SK-N-SH (cell line): ENCODE data around the gene PCDHB13. TPM values are rescaled to one million over a fixed set of nuclear protein-coding genes. Genes with fewer than 3 reads are reported as not detected.
"Not testable (repeated sequence)": the region's sequence is repeated elsewhere in the genome, so short reads cannot be mapped to it uniquely, and the experiment has no call there.

ENCODE experiments used
- CTCF ChIA-PET: fragments of 300-600, 350-600 bp; formaldehyde crosslinking; extraction: SDS; loops from one replicate; lab custom pipeline; 2021; lab: Yijun Ruan, JAX
- POLR2A ChIA-PET: fragments of 350-600 bp; sonication (Branson Sonifier 250); formaldehyde crosslinking; extraction: SDS; loops from one replicate; lab custom pipeline; 2020; ENCODE audit warnings: antibody characterized with exemption, inconsistent platforms; lab: Yijun Ruan, JAX
- DNase-seq: peaks from one replicate; pipeline ENCODE4 v3.0.0; 2012
- H2AFZ ChIP-seq: fragments of 200-600 bp; sonication (generic); 2 replicates; pipeline ENCODE4 v1.8.1; 2016; ENCODE audit warnings: antibody characterized with exemption, mild to moderate bottlenecking, low read depth
- H3F3A ChIP-seq: fragments of 200-600 bp; sonication (generic); replicated peaks from 2 replicates; pipeline ENCODE3; 2016; ENCODE audit warnings: antibody characterized with exemption, mild to moderate bottlenecking; ENCODE audit not compliant: insufficient read depth
- H3K27ac ChIP-seq, 2 experiments: fragments of 200-500 bp in 1 of 2; fragments of 200-600 bp in 1 of 2; sonication (Bioruptor generic) in 1 of 2; sonication (generic), shearing (Covaris generic) in 1 of 2; 2 replicates each; pipeline versions ENCODE4 v1.5.1 to v1.6.1; 2014 to 2016; ENCODE audit warnings: low read depth in 2 of 2, inconsistent platforms in 1 of 2, low read length in 1 of 2, mild to moderate bottlenecking in 1 of 2, mixed read lengths in 1 of 2
- H3K27me3 ChIP-seq: fragments of 200-600 bp; sonication (generic), shearing (Covaris generic); 2 replicates; pipeline ENCODE4 v1.6.1; 2016; ENCODE audit warnings: mixed run types; ENCODE audit not compliant: insufficient read depth
- H3K36me3 ChIP-seq, 2 experiments: fragments of 200-500 bp in 1 of 2; fragments of 200-600 bp in 1 of 2; sonication (Bioruptor generic) in 1 of 2; sonication (generic) in 1 of 2; replicated peaks in 1 of 2; 2 replicates each; pipeline versions ENCODE3 to v1.5.1; 2014 to 2016; ENCODE audit warnings: low read length in 1 of 2, mild to moderate bottlenecking in 1 of 2; ENCODE audit not compliant: insufficient read depth in 2 of 2, control insufficient read depth in 1 of 2
- H3K4me1 ChIP-seq, 2 experiments: fragments of 200-500 bp in 1 of 2; fragments of 200-600 bp in 1 of 2; sonication (Bioruptor generic) in 1 of 2; sonication (generic), shearing (Covaris generic) in 1 of 2; 2 replicates each; pipeline versions ENCODE4 v1.5.1 to v1.6.1; 2014 to 2016; ENCODE audit warnings: low read depth in 1 of 2, low read length in 1 of 2, mixed run types in 1 of 2; ENCODE audit not compliant: insufficient read depth in 2 of 2, control insufficient read depth in 1 of 2
- H3K4me2 ChIP-seq: fragments of 200-600 bp; sonication (generic), shearing (Covaris generic); 2 replicates; pipeline ENCODE4 v1.6.1; 2017; ENCODE audit warnings: mixed run types
- H3K4me3 ChIP-seq, 2 experiments: fragments of 200-500 bp in 1 of 2; fragments of 200-600 bp in 1 of 2; sonication (Bioruptor generic) in 1 of 2; sonication (generic), shearing (Covaris generic) in 1 of 2; 2 replicates each; pipeline versions ENCODE4 v1.5.1 to v1.8.1; 2014 to 2016; ENCODE audit warnings: low read depth in 2 of 2, inconsistent platforms in 1 of 2, low read length in 1 of 2, mild to moderate bottlenecking in 1 of 2, mixed read lengths in 1 of 2, moderate library complexity in 1 of 2
- H3K79me2 ChIP-seq: fragments of 200-600 bp; sonication (generic); 2 replicates; pipeline ENCODE4 v1.8.1; 2017; ENCODE audit warnings: mild to moderate bottlenecking; ENCODE audit not compliant: insufficient read depth
- H3K9ac ChIP-seq: fragments of 200-600 bp; sonication (generic); 2 replicates; pipeline ENCODE4 v1.6.1; 2017; ENCODE audit warnings: mixed run types
- H3K9me2 ChIP-seq: fragments of 200-600 bp; sonication (generic); 2 replicates; pipeline ENCODE4 v1.6.1; 2017; ENCODE audit warnings: mixed run types
- H3K9me3 ChIP-seq: fragments of 200-600 bp; sonication (generic); 2 replicates; pipeline ENCODE4 v1.6.1; 2017; ENCODE audit warnings: mixed run types, mild to moderate bottlenecking, moderate library complexity
- H4K20me1 ChIP-seq: fragments of 200-600 bp; sonication (generic); 2 replicates; pipeline ENCODE4 v1.6.1; 2017; ENCODE audit warnings: mild to moderate bottlenecking, mixed run types; ENCODE audit not compliant: insufficient read depth
- CHD2 ChIP-seq: fragments of 150-350 bp; IDR thresholded peaks from 2 replicates; pipeline ENCODE4 v1.6.1; 2018; ENCODE audit warnings: low read length; ENCODE audit not compliant: partially characterized antibody
- EZH2phosphoT487 ChIP-seq: fragments of 200-600 bp; sonication (generic); IDR thresholded peaks from 2 replicates; pipeline ENCODE4 v1.6.1; 2017; ENCODE audit warnings: low read depth, mixed run types, mild to moderate bottlenecking, antibody characterized with exemption, moderate library complexity, borderline replicate concordance
- GABPA ChIP-seq: IDR thresholded peaks from 2 replicates; pipeline ENCODE4 v1.4.0; 2012; ENCODE audit warnings: low read depth, mild to moderate bottlenecking
- GATA2 ChIP-seq: sonication (generic); formaldehyde crosslinking; IDR thresholded peaks from 2 replicates; pipeline ENCODE4 v1.5.0; 2020; ENCODE audit warnings: mild to moderate bottlenecking, missing genetic modification reagents
- JUND ChIP-seq: IDR thresholded peaks from 2 replicates; pipeline ENCODE4 v1.4.0; 2012
- MEF2A ChIP-seq: IDR thresholded peaks from 2 replicates; pipeline ENCODE4 v1.4.0; 2012; ENCODE audit warnings: low read depth, borderline replicate concordance
- RAD21 ChIP-seq: IDR thresholded peaks from 2 replicates; pipeline ENCODE4 v1.6.1; 2012; ENCODE audit warnings: mild to moderate bottlenecking, low read length
- RFX5 ChIP-seq: IDR thresholded peaks from 2 replicates; pipeline ENCODE4 v1.6.1; 2012; ENCODE audit warnings: mild to moderate bottlenecking, improper control_type of control experiment, low read length
- TAF1 ChIP-seq: IDR thresholded peaks from 2 replicates; pipeline ENCODE4 v1.6.1; 2012; ENCODE audit warnings: low read depth, mild to moderate bottlenecking, low read length, moderate library complexity, borderline replicate concordance
- WGBS: methylation state at CpG from one replicate; pipeline ENCODE4 v1.1.6; 2017; ENCODE audit warnings: low lambda C conversion rate; 5-methylcytosine and 5-hydroxymethylcytosine counted together
- polyA plus RNA-seq, 3 experiments: library from polyadenylated mRNA; depleted of rRNA; stranded (reverse); fragments of >200 nt; gene quantifications; 2 replicates each; pipeline ENCODE4 v1.2.3, GENCODE V29; 2012
- TF ChIP-seq, protein P1 (sequence below): IDR thresholded peaks from 2 replicates; pipeline ENCODE4 v1.6.1; 2012; ENCODE audit warnings: mild to moderate bottlenecking, low read depth, low read length, moderate library complexity
- TF ChIP-seq, protein P2 (sequence below): fragments of 200-600 bp; sonication (generic); IDR thresholded peaks from 2 replicates; pipeline ENCODE4 v1.6.1; 2017; ENCODE audit warnings: antibody characterized with exemption, mild to moderate bottlenecking, moderate library complexity

PCDHB13 gene
- polyA plus RNA-seq, 1 of the 3 experiments (the other 2 are of a cell fraction), result 0.85 TPM

DNA sequence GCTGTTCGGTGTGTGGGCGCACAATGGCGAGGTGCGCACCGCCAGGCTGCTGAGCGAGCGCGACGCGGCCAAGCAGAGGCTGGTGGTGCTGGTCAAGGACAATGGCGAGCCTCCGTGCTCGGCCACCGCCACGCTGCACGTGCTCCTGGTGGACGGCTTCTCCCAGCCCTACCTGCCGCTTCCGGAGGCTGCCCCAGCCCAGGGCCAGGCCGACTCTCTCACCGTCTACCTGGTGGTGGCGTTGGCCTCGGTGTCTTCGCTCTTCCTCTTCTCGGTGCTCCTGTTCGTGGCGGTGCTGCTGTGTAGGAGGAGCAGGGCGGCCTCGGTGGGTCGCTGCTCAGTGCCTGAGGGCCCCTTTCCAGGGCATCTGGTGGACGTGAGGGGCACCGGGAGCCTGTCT is 33.8 kb upstream of the PCDHB13 start:
- H3K79me2 ChIP-seq, H3K27me3 ChIP-seq, H3K27ac ChIP-seq, H3K9ac ChIP-seq, H4K20me1 ChIP-seq, H3K4me2 ChIP-seq, DNase-seq, H3K9me3 ChIP-seq, CTCF ChIA-PET, H2AFZ ChIP-seq, H3K4me1 ChIP-seq, H3F3A ChIP-seq, H3K4me3 ChIP-seq, H3K9me2 ChIP-seq, H3K36me3 ChIP-seq, POLR2A ChIA-PET: not testable (repeated sequence)
- 57% methylated on average over 12 of the region's 32 CpGs for WGBS

DNA sequence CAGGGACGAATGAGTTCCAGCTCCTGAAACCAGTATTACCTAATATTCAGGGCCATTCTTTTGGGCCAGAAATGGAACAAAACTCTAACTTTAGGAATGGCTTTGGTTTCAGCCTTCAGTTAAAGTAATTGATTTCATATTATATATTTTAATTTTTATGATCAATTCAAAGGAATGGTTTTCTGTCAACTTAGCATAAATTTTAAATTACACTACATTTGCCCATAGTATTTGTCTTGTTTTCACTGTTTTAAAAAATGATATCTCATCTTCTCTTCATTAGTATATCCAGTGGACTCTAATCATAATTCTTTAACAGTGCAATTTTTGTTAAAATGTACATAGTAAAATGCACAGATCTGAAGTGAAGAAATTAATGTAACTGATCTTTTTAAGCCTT is 33.4 kb upstream of the PCDHB13 start:
- H3K4me3 ChIP-seq, result no peak overlapping the region
- H3K9ac ChIP-seq, result no peak overlapping the region
- TF ChIP-seq, protein P1, sequence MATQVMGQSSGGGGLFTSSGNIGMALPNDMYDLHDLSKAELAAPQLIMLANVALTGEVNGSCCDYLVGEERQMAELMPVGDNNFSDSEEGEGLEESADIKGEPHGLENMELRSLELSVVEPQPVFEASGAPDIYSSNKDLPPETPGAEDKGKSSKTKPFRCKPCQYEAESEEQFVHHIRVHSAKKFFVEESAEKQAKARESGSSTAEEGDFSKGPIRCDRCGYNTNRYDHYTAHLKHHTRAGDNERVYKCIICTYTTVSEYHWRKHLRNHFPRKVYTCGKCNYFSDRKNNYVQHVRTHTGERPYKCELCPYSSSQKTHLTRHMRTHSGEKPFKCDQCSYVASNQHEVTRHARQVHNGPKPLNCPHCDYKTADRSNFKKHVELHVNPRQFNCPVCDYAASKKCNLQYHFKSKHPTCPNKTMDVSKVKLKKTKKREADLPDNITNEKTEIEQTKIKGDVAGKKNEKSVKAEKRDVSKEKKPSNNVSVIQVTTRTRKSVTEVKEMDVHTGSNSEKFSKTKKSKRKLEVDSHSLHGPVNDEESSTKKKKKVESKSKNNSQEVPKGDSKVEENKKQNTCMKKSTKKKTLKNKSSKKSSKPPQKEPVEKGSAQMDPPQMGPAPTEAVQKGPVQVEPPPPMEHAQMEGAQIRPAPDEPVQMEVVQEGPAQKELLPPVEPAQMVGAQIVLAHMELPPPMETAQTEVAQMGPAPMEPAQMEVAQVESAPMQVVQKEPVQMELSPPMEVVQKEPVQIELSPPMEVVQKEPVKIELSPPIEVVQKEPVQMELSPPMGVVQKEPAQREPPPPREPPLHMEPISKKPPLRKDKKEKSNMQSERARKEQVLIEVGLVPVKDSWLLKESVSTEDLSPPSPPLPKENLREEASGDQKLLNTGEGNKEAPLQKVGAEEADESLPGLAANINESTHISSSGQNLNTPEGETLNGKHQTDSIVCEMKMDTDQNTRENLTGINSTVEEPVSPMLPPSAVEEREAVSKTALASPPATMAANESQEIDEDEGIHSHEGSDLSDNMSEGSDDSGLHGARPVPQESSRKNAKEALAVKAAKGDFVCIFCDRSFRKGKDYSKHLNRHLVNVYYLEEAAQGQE, result no peak
- no peak for TF ChIP-seq EZH2phosphoT487
- no peak for TF ChIP-seq MEF2A
- no peak for TF ChIP-seq RFX5
- TF ChIP-seq CHD2, result no peak
- TF ChIP-seq JUND, result no peak
- TF ChIP-seq GABPA, result no peak
- TF ChIP-seq, protein P2, sequence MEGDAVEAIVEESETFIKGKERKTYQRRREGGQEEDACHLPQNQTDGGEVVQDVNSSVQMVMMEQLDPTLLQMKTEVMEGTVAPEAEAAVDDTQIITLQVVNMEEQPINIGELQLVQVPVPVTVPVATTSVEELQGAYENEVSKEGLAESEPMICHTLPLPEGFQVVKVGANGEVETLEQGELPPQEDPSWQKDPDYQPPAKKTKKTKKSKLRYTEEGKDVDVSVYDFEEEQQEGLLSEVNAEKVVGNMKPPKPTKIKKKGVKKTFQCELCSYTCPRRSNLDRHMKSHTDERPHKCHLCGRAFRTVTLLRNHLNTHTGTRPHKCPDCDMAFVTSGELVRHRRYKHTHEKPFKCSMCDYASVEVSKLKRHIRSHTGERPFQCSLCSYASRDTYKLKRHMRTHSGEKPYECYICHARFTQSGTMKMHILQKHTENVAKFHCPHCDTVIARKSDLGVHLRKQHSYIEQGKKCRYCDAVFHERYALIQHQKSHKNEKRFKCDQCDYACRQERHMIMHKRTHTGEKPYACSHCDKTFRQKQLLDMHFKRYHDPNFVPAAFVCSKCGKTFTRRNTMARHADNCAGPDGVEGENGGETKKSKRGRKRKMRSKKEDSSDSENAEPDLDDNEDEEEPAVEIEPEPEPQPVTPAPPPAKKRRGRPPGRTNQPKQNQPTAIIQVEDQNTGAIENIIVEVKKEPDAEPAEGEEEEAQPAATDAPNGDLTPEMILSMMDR, result no peak
- no peak for TF ChIP-seq GATA2 (CRISPR knock-in tag)
- TF ChIP-seq RAD21, result no peak
- no peak for TF ChIP-seq TAF1
- DNase-seq, result no peak
- no peaks in the 10 kb centered on the region for H3K9me2 ChIP-seq
- no peaks in the 10 kb centered on the region; a peak in 1 of 4 replicates for H3K4me1 ChIP-seq
- no peaks in the 10 kb centered on the region for H4K20me1 ChIP-seq
- no peaks in the 10 kb centered on the region; the same call in 1 of the 2 replicates for H3K9me3 ChIP-seq
- POLR2A ChIA-PET, result no interaction called here
- H3K36me3 ChIP-seq, result peaks cover 0 to 6% of the 10 kb centered on the region in 2 experiments
- H2AFZ ChIP-seq, result no peak overlapping the region
- H3F3A ChIP-seq, result no peaks in the 10 kb centered on the region
- no peaks in the 10 kb centered on the region for H3K27me3 ChIP-seq
- CTCF ChIA-PET, result no interaction called here
- no peaks in the 10 kb centered on the region for H3K79me2 ChIP-seq
- 13% methylated on average over 1 of the region's 1 CpG for WGBS
- no peak overlapping the region for H3K4me2 ChIP-seq
- H3K27ac ChIP-seq, result no peak overlapping the region
